SK-N-SH (cell line): ENCODE results near the gene LPP. TPM values are rescaled to one million over a fixed set of nuclear protein-coding genes. Genes with fewer than 3 reads are reported as not detected.

Source experiments
- CTCF ChIA-PET: fragments of 300-600, 350-600 bp; formaldehyde crosslinking; extraction: SDS; loops from one replicate; lab custom pipeline; 2021; lab: Yijun Ruan, JAX
- POLR2A ChIA-PET: fragments of 350-600 bp; sonication (Branson Sonifier 250); formaldehyde crosslinking; extraction: SDS; loops from one replicate; lab custom pipeline; 2020; ENCODE audit warnings: antibody characterized with exemption, inconsistent platforms; lab: Yijun Ruan, JAX
- DNase-seq: peaks from one replicate; pipeline ENCODE4 v3.0.0; 2012
- H2AFZ ChIP-seq: fragments of 200-600 bp; sonication (generic); 2 replicates; pipeline ENCODE4 v1.8.1; 2016; ENCODE audit warnings: antibody characterized with exemption, mild to moderate bottlenecking, low read depth
- H3F3A ChIP-seq: fragments of 200-600 bp; sonication (generic); replicated peaks from 2 replicates; pipeline ENCODE3; 2016; ENCODE audit warnings: antibody characterized with exemption, mild to moderate bottlenecking; ENCODE audit not compliant: insufficient read depth
- H3K27ac ChIP-seq, 2 experiments: fragments of 200-500 bp in 1 of 2; fragments of 200-600 bp in 1 of 2; sonication (Bioruptor generic) in 1 of 2; sonication (generic), shearing (Covaris generic) in 1 of 2; 2 replicates each; pipeline versions ENCODE4 v1.5.1 to v1.6.1; 2014 to 2016; ENCODE audit warnings: low read depth in 2 of 2, inconsistent platforms in 1 of 2, low read length in 1 of 2, mild to moderate bottlenecking in 1 of 2, mixed read lengths in 1 of 2
- H3K27me3 ChIP-seq: fragments of 200-600 bp; sonication (generic), shearing (Covaris generic); 2 replicates; pipeline ENCODE4 v1.6.1; 2016; ENCODE audit warnings: mixed run types; ENCODE audit not compliant: insufficient read depth
- H3K36me3 ChIP-seq, 2 experiments: fragments of 200-500 bp in 1 of 2; fragments of 200-600 bp in 1 of 2; sonication (Bioruptor generic) in 1 of 2; sonication (generic) in 1 of 2; replicated peaks in 1 of 2; 2 replicates each; pipeline versions ENCODE3 to v1.5.1; 2014 to 2016; ENCODE audit warnings: low read length in 1 of 2, mild to moderate bottlenecking in 1 of 2; ENCODE audit not compliant: insufficient read depth in 2 of 2, control insufficient read depth in 1 of 2
- H3K4me1 ChIP-seq, 2 experiments: fragments of 200-500 bp in 1 of 2; fragments of 200-600 bp in 1 of 2; sonication (Bioruptor generic) in 1 of 2; sonication (generic), shearing (Covaris generic) in 1 of 2; 2 replicates each; pipeline versions ENCODE4 v1.5.1 to v1.6.1; 2014 to 2016; ENCODE audit warnings: low read depth in 1 of 2, low read length in 1 of 2, mixed run types in 1 of 2; ENCODE audit not compliant: insufficient read depth in 2 of 2, control insufficient read depth in 1 of 2
- H3K4me2 ChIP-seq: fragments of 200-600 bp; sonication (generic), shearing (Covaris generic); 2 replicates; pipeline ENCODE4 v1.6.1; 2017; ENCODE audit warnings: mixed run types
- H3K4me3 ChIP-seq, 2 experiments: fragments of 200-500 bp in 1 of 2; fragments of 200-600 bp in 1 of 2; sonication (Bioruptor generic) in 1 of 2; sonication (generic), shearing (Covaris generic) in 1 of 2; 2 replicates each; pipeline versions ENCODE4 v1.5.1 to v1.8.1; 2014 to 2016; ENCODE audit warnings: low read depth in 2 of 2, inconsistent platforms in 1 of 2, low read length in 1 of 2, mild to moderate bottlenecking in 1 of 2, mixed read lengths in 1 of 2, moderate library complexity in 1 of 2
- H3K79me2 ChIP-seq: fragments of 200-600 bp; sonication (generic); 2 replicates; pipeline ENCODE4 v1.8.1; 2017; ENCODE audit warnings: mild to moderate bottlenecking; ENCODE audit not compliant: insufficient read depth
- H3K9ac ChIP-seq: fragments of 200-600 bp; sonication (generic); 2 replicates; pipeline ENCODE4 v1.6.1; 2017; ENCODE audit warnings: mixed run types
- H3K9me2 ChIP-seq: fragments of 200-600 bp; sonication (generic); 2 replicates; pipeline ENCODE4 v1.6.1; 2017; ENCODE audit warnings: mixed run types
- H3K9me3 ChIP-seq: fragments of 200-600 bp; sonication (generic); 2 replicates; pipeline ENCODE4 v1.6.1; 2017; ENCODE audit warnings: mixed run types, mild to moderate bottlenecking, moderate library complexity
- H4K20me1 ChIP-seq: fragments of 200-600 bp; sonication (generic); 2 replicates; pipeline ENCODE4 v1.6.1; 2017; ENCODE audit warnings: mild to moderate bottlenecking, mixed run types; ENCODE audit not compliant: insufficient read depth
- FOXJ3 ChIP-seq: sonication (generic); formaldehyde crosslinking; IDR thresholded peaks from 2 replicates; pipeline ENCODE4 v1.5.1; 2020; ENCODE audit warnings: mild to moderate bottlenecking, missing genetic modification reagents
- RFX5 ChIP-seq: IDR thresholded peaks from 2 replicates; pipeline ENCODE4 v1.6.1; 2012; ENCODE audit warnings: mild to moderate bottlenecking, improper control_type of control experiment, low read length
- WGBS: methylation state at CpG from one replicate; pipeline ENCODE4 v1.1.6; 2017; ENCODE audit warnings: low lambda C conversion rate; 5-methylcytosine and 5-hydroxymethylcytosine counted together
- polyA plus RNA-seq, 3 experiments: library from polyadenylated mRNA; depleted of rRNA; stranded (reverse); fragments of >200 nt; gene quantifications; 2 replicates each; pipeline ENCODE4 v1.2.3, GENCODE V29; 2012
- TF ChIP-seq, protein P1 (sequence below): fragments of 150-350 bp; IDR thresholded peaks from 2 replicates; pipeline ENCODE4 v1.6.1; 2016; ENCODE audit warnings: mild to moderate bottlenecking, low read depth, low read length
- TF ChIP-seq, protein P2 (sequence below): IDR thresholded peaks from 2 replicates; pipeline ENCODE4 v1.6.1; 2012; ENCODE audit warnings: mild to moderate bottlenecking, low read depth, low read length, moderate library complexity
- TF ChIP-seq, protein P3 (sequence below): IDR thresholded peaks from 2 replicates; pipeline ENCODE4 v1.4.0; 2012; ENCODE audit warnings: low read depth
- TF ChIP-seq, protein P4 (sequence below): fragments of 150-350 bp; IDR thresholded peaks from 2 replicates; pipeline ENCODE4 v1.6.1; 2017; ENCODE audit warnings: antibody characterized with exemption, low read length, low read depth, borderline replicate concordance

LPP gene
- polyA plus RNA-seq, 1 of the 3 experiments (the other 2 are of a cell fraction): 6.6 TPM

DNA sequence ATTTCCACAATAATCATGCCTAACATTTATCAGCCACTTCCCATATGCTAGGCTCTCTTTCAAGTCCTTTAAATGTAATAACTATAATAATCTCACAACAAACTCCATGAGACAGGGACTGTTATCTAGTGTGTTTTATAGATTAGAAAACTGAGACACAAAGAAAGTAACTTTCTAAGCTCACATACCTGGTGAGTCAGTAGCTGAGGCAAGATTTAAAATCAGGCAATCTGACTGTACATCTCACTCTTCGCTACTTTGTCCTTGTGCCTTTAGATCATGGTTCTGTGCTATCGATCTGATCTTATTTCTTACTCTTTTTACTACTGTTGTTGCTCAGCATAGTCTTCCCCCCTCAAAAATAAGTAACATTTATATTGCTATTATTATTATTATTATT, 295.5 kb downstream of the LPP start (continued):
- TF ChIP-seq, protein P1, sequence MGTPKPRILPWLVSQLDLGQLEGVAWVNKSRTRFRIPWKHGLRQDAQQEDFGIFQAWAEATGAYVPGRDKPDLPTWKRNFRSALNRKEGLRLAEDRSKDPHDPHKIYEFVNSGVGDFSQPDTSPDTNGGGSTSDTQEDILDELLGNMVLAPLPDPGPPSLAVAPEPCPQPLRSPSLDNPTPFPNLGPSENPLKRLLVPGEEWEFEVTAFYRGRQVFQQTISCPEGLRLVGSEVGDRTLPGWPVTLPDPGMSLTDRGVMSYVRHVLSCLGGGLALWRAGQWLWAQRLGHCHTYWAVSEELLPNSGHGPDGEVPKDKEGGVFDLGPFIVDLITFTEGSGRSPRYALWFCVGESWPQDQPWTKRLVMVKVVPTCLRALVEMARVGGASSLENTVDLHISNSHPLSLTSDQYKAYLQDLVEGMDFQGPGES: no peak
- TF ChIP-seq, protein P2, sequence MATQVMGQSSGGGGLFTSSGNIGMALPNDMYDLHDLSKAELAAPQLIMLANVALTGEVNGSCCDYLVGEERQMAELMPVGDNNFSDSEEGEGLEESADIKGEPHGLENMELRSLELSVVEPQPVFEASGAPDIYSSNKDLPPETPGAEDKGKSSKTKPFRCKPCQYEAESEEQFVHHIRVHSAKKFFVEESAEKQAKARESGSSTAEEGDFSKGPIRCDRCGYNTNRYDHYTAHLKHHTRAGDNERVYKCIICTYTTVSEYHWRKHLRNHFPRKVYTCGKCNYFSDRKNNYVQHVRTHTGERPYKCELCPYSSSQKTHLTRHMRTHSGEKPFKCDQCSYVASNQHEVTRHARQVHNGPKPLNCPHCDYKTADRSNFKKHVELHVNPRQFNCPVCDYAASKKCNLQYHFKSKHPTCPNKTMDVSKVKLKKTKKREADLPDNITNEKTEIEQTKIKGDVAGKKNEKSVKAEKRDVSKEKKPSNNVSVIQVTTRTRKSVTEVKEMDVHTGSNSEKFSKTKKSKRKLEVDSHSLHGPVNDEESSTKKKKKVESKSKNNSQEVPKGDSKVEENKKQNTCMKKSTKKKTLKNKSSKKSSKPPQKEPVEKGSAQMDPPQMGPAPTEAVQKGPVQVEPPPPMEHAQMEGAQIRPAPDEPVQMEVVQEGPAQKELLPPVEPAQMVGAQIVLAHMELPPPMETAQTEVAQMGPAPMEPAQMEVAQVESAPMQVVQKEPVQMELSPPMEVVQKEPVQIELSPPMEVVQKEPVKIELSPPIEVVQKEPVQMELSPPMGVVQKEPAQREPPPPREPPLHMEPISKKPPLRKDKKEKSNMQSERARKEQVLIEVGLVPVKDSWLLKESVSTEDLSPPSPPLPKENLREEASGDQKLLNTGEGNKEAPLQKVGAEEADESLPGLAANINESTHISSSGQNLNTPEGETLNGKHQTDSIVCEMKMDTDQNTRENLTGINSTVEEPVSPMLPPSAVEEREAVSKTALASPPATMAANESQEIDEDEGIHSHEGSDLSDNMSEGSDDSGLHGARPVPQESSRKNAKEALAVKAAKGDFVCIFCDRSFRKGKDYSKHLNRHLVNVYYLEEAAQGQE: no peak
- TF ChIP-seq FOXJ3 (CRISPR knock-in tag): no peak
- TF ChIP-seq, protein P3, sequence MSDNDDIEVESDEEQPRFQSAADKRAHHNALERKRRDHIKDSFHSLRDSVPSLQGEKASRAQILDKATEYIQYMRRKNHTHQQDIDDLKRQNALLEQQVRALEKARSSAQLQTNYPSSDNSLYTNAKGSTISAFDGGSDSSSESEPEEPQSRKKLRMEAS: no peak
- TF ChIP-seq, all 33 proteins: peak for 0

DNA sequence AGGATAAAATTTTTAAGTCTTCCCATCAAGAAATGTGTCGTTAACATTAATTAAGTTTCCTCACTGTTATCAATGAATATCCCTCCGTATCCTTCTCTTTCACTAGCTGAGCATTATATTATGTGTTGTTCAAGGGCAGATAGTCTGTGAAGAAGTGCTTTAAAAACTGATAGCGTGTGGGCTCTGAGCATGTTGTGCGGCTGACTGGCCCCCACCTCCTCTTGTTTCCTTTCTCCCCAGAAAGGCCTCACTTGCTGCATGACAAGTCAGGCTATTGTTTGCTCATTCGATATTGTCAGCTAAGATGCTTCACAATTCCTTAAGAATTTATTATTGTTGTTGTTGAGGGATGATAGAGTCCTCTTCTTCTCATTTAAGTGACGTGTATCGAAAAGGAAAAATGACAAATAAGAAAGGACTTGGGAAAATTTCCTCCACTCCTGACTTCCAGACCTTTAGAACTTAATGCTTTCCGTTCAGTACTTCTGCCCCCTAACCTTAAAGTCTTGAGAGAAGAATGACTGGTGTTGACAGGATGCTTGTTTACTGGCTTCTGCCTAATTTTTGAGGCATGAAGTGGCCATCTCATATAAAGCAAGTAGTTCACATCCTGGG, 298.3 kb downstream of the LPP start:
- DNase-seq: no peak
- Histone ChIP-seq H2AFZ (no peak overlapping the region), H3K27me3 (no peaks in the 10 kb centered on the region), H3K4me3 (no peak overlapping the region), H3K4me1 (peaks cover 0 to 7% of the 10 kb centered on the region in 2 experiments; a peak in 1 of 4 replicates), H4K20me1 (no peaks in the 10 kb centered on the region), H3K27ac (no peak overlapping the region), H3K79me2 (peaks cover 52% of the 10 kb centered on the region), H3K9me3 (no peaks in the 10 kb centered on the region), H3K9me2 (no peaks in the 10 kb centered on the region), H3K36me3 (no peaks in the 10 kb centered on the region), H3K4me2 (no peak overlapping the region), H3K9ac (no peak overlapping the region), H3F3A (no peaks in the 10 kb centered on the region)
- TF ChIP-seq, protein P4, sequence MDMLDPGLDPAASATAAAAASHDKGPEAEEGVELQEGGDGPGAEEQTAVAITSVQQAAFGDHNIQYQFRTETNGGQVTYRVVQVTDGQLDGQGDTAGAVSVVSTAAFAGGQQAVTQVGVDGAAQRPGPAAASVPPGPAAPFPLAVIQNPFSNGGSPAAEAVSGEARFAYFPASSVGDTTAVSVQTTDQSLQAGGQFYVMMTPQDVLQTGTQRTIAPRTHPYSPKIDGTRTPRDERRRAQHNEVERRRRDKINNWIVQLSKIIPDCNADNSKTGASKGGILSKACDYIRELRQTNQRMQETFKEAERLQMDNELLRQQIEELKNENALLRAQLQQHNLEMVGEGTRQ: no peak
- TF ChIP-seq RFX5: no peak
- ChIA-PET CTCF (no interaction called here), POLR2A (no interaction called here)
- WGBS: 84% methylated on average over 8 of the region's 8 CpGs
